NT2/D1 (cell line): ENCODE measurements around the gene NT5C2.
"Not testable (repeated sequence)": the region's sequence is repeated elsewhere in the genome, so short reads cannot be mapped to it uniquely, and the experiment has no call there.

Source experiments
- DNase-seq: peaks from one replicate; pipeline ENCODE4 v3.0.0-alpha.2; 2011; ENCODE audit warnings: low read depth, low spot score
- H3K27me3 ChIP-seq: 2 replicates; pipeline ENCODE4 v1.6.0; 2011; ENCODE audit warnings: mild to moderate bottlenecking; ENCODE audit not compliant: insufficient read length, insufficient read depth
- H3K36me3 ChIP-seq: 2 replicates; pipeline ENCODE4 v1.6.1; 2011; ENCODE audit warnings: mild to moderate bottlenecking, low read length, mixed read lengths; ENCODE audit not compliant: insufficient read depth, insufficient read length
- H3K4me1 ChIP-seq: 2 replicates; pipeline ENCODE4 v1.5.1; 2011; ENCODE audit not compliant: insufficient read depth, insufficient read length
- H3K4me3 ChIP-seq: 2 replicates; pipeline ENCODE4 v1.5.1; 2011; ENCODE audit warnings: low read depth; ENCODE audit not compliant: insufficient read length
- H3K9ac ChIP-seq: 2 replicates; pipeline ENCODE4 v1.6.0; 2011; ENCODE audit warnings: low read depth; ENCODE audit not compliant: insufficient read length
- H3K9me3 ChIP-seq: 2 replicates; pipeline ENCODE4 v1.5.1; 2011; ENCODE audit warnings: mild to moderate bottlenecking, low read length; ENCODE audit not compliant: insufficient read depth
- SUZ12 ChIP-seq: IDR thresholded peaks from 2 replicates; pipeline ENCODE4 v1.6.1; 2011; ENCODE audit not compliant: insufficient read length, insufficient read depth; ENCODE audit errors: extremely low read depth
- YY1 ChIP-seq: IDR thresholded peaks from 2 replicates; pipeline ENCODE4 v1.6.1; 2011; ENCODE audit not compliant: insufficient read length, insufficient read depth
- ZNF274 ChIP-seq: IDR thresholded peaks from 2 replicates; pipeline ENCODE4 v1.6.1; 2011; ENCODE audit warnings: mild to moderate bottlenecking, low read depth, low read length

The NT5C2 gene

GRCh38 chr10:103188853-103189252, 4.2 kb downstream of the NT5C2 start:
- TF ChIP-seq ZNF274 (no peak), SUZ12 (no peak), YY1 (no peak)
- no peak overlapping the region for H3K9ac ChIP-seq
- H3K4me1 ChIP-seq, result peaks cover 2% of the 10 kb centered on the region
- no peak overlapping the region for H3K4me3 ChIP-seq
- no peaks in the 10 kb centered on the region for H3K27me3 ChIP-seq
- no peaks in the 10 kb centered on the region for H3K9me3 ChIP-seq
- peaks cover 16% of the 10 kb centered on the region for H3K36me3 ChIP-seq
- no peak for DNase-seq

- no peaks in the 10 kb centered on the region for H3K27me3 ChIP-seq
- no peak for TF ChIP-seq ZNF274
- TF ChIP-seq SUZ12, result no peak
- TF ChIP-seq YY1, result no peak
- no peak overlapping the region for H3K9ac ChIP-seq
- no peaks in the 10 kb centered on the region for H3K9me3 ChIP-seq
- DNase-seq, result no peak
- H3K4me3 ChIP-seq, result no peak overlapping the region
- peaks cover 23% of the 10 kb centered on the region for H3K36me3 ChIP-seq
- H3K4me1 ChIP-seq, result no peaks in the 10 kb centered on the region
These were observed 6.9 kb downstream of the NT5C2 start for GRCh38 chr10:103186128-103186527.

GRCh38 chr10:103184615-103185014, 8.5 kb downstream of the NT5C2 start:
- Histone ChIP-seq H3K4me3 (no peak overlapping the region), H3K36me3 (peaks cover 31% of the 10 kb centered on the region), H3K9me3 (no peaks in the 10 kb centered on the region), H3K9ac (no peak overlapping the region), H3K4me1 (no peaks in the 10 kb centered on the region), H3K27me3 (no peaks in the 10 kb centered on the region)
- DNase-seq, result no peak
- no peak for TF ChIP-seq SUZ12
- no peak for TF ChIP-seq ZNF274
- TF ChIP-seq YY1, result no peak

- not testable (repeated sequence) for H3K4me3 ChIP-seq, H3K9ac ChIP-seq, DNase-seq, H3K9me3 ChIP-seq, H3K27me3 ChIP-seq, H3K4me1 ChIP-seq
- peaks cover 34% of the 10 kb centered on the region for H3K36me3 ChIP-seq
These were observed 9.1 kb downstream of the NT5C2 start for GRCh38 chr10:103183991-103184451.

- no peaks in the 10 kb centered on the region for H3K27me3 ChIP-seq
- no peak for DNase-seq
- no peak overlapping the region for H3K9ac ChIP-seq
- TF ChIP-seq YY1 (no peak), SUZ12 (no peak), ZNF274 (no peak)
- no peaks in the 10 kb centered on the region for H3K4me1 ChIP-seq
- H3K4me3 ChIP-seq, result no peak overlapping the region
- no peaks in the 10 kb centered on the region for H3K9me3 ChIP-seq
- H3K36me3 ChIP-seq, result peaks cover 41% of the 10 kb centered on the region
These were observed 11.8 kb downstream of the NT5C2 start for GRCh38 chr10:103181244-103181643.

GRCh38 chr10:103180491-103180890, 12.6 kb downstream of the NT5C2 start:
- Histone ChIP-seq H3K4me3 (no peak overlapping the region), H3K36me3 (peaks cover 48% of the 10 kb centered on the region), H3K9me3 (no peaks in the 10 kb centered on the region), H3K9ac (no peak overlapping the region), H3K27me3 (no peaks in the 10 kb centered on the region), H3K4me1 (no peaks in the 10 kb centered on the region)
- TF ChIP-seq SUZ12, result no peak
- TF ChIP-seq YY1, result no peak
- TF ChIP-seq ZNF274, result no peak
- no peak for DNase-seq

GRCh38 chr10:103177123-103177522, 15.9 kb downstream of the NT5C2 start:
- Histone ChIP-seq H3K9me3 (no peaks in the 10 kb centered on the region), H3K36me3 (peaks cover 71% of the 10 kb centered on the region), H3K9ac (no peak overlapping the region), H3K4me1 (no peaks in the 10 kb centered on the region), H3K27me3 (no peaks in the 10 kb centered on the region), H3K4me3 (no peak overlapping the region)
- DNase-seq, result no peak
- TF ChIP-seq YY1 (no peak), SUZ12 (no peak), ZNF274 (no peak)

GRCh38 chr10:103175580-103176285, 17.3 kb downstream of the NT5C2 start:
- TF ChIP-seq SUZ12 (no peak), YY1 (no peak), ZNF274 (no peak)
- H3K4me3 ChIP-seq, result no peak overlapping the region
- no peaks in the 10 kb centered on the region for H3K27me3 ChIP-seq
- no peak overlapping the region for H3K9ac ChIP-seq
- H3K9me3 ChIP-seq, result no peaks in the 10 kb centered on the region
- H3K36me3 ChIP-seq, result peaks cover 69% of the 10 kb centered on the region
- H3K4me1 ChIP-seq, result no peaks in the 10 kb centered on the region
- DNase-seq, result no peak

GRCh38 chr10:103174324-103174723, 18.7 kb downstream of the NT5C2 start:
- peaks cover 72% of the 10 kb centered on the region for H3K36me3 ChIP-seq
- not testable (repeated sequence) for H3K4me3 ChIP-seq, H3K9ac ChIP-seq, DNase-seq, H3K27me3 ChIP-seq, H3K9me3 ChIP-seq, H3K4me1 ChIP-seq
